ENCODE results near the gene MAML3.
A peak's percentile ranks its signal among the peaks of the same experiment; 100 is the strongest.

Gene MAML3

DNA sequence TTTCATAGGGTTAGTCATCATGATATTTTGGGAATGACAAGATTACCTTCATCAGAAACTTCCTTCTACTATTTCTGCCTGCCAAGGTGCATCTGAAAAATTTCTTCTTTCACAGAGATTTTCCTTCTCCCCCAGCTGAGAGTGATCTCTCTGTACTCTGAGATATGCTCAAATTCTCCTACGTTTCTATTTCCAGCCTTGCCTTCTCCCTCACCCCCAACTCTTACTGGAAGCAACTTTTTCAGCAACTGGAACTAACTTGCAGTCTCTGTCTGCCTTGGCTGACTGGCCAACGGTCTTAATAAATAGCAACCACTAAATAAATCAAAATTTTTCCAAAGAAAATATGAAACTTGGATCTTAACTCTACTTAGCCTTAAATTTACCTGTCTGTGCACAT lies 122.3 kb downstream of the MAML3 start:
- no peak for DNase-seq

DNA sequence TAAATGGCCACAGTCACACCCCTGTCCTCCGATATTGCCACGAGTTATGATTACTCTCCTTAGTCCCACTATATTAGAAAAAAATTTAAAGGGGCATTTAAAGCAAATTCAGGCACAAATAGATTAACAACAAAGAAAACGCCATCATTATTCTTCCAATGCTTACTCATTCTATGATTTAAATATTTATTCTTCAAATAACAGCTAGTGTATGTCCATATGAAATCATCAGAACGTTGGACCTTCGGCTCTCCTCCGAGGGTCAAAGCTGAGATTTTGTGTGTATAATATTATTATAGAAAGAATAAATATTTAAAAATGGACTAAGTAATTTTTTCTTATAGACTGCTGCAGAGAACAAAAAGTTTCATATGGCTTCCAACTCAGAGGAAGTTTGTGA lies 122.9 kb downstream of the MAML3 start:
- DNase-seq = no peak

DNA sequence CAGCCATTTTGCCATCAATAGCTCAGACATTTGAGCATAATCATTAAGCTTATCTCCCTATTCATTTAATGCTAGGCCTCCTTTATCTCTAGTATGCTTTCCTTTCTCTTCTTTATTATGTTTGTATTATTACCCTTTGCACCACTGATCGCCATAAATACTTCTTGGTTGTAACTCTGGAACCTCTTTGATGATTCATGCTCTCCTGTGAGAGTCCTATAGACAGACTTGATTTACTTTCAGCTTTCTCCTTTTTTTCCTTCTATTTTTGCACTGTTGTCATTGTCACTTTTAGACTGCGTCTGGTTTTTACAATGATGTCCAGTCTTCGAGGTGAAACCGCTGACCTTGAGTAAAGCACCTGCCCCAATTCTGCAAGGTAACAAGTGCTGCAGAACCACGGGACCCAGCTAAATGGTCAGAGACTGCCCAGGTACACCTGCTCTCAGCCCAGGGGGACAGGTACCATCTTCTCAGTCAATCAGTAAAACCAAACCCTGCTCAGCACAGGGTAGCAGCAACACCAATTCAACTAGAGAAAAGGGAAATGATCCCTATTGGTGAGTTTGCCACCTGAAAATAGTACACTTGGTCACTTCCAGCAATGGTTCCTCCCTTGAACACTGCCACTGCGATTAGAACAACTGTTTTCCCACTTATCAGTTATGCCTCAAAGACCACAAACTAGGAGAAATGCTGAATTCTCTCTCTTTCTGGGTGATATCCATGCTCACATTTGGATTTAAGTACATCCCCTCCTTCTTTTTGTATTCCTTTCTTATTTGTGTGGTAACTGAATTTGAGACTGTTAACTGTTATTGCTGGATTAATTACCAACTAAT lies 125.1 kb downstream of the MAML3 start:
- DNase-seq = no peak

DNA sequence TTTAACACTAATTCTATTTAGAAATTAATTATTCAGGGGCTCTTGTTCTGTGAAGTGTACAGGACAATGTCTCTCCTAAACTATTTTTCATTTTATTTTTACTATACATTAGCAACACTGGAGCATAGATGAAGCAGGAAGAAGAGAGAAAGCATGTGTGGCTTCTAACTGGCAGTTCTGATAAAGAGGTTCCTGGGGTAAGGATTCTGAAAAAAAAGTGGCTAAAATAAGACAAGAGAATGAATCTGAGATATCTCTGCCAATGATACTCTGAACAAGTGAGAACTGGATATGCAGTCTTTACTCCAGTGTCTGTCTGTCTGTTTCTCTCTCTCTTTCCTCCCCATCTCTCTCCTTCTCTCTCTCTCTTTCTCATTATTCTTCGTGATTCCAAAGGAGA lies 125.9 kb downstream of the MAML3 start:
- DNase-seq = no peak

DNA sequence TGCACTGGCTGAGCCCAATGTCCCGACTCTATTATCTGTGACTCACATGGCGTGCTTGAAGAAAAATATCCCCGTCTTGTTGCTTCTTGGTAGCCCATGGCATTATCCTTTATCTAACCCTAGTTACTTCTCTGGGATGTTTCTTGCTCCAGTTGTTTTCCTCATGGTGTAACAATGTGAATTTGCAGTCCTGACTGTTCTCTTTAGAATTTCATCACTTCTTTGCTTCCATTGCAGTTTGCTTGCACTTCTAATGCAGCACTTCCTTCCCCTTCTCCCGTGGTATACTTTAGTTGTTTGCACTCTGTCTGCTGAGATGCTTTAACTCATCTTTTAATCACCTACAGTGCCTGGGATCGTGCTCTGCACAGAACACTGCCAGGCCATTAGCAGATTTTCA lies 126.9 kb downstream of the MAML3 start:
- no peak for DNase-seq

DNA sequence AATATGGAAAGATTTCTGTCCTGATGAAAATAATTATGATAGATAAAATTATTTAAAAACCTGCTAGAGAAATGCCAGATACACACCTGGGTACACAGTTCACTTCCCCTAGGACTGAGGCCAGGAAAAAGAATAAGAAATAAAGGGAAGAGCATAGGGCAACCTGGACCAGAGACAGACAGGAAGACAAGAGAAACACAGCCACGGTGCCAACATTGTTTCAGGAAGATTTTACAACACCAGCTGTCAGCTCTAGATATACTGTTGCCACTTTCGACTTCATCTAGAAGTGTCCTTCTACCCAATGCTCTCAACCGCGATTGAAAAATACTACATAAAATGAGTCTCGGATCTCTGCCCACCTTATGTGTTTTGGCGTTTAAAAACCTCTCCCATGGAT lies 128.5 kb downstream of the MAML3 start:
- no peak for DNase-seq

DNA sequence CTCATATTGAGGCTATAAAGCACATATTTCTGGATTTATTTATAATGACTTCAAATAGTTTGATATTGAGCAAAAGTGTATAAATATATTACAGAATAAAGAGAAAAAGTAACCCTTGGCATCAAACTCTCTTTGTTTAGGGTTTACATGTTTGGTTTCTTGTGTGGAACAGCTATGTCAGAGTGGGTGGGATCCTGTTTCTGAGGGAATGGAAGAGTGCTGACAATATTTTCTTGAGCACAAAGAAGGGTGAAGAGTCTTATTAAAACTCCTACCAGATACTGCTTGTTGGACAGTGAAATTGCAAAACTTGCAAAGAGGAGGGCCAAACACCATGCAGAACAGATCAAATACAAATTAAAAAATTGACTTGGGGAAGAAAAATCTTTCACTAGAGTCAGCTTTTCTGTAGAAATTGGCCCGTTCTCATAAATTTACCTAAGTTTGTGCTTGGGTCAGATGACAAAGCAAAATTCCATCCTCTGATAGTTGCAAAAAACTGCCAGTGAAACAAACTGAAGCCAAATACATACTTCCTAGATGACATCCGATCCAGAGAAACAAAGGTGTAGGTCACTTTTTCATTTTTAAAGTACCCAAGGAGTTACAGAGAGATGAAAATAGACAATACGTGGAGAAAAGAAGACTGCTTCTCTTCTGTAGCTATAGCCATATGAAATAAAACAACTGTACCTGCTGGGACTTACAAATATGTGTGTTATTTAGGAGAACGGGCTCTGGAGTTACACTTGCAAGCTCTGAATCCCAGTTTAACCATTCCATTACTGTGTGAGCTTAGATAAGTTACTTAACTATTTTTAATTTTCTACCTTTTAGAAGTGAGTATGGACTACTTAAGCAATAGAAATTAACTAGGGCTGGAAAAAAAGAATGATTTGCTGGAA lies 133.3 kb downstream of the MAML3 start:
- no peak for DNase-seq

DNA sequence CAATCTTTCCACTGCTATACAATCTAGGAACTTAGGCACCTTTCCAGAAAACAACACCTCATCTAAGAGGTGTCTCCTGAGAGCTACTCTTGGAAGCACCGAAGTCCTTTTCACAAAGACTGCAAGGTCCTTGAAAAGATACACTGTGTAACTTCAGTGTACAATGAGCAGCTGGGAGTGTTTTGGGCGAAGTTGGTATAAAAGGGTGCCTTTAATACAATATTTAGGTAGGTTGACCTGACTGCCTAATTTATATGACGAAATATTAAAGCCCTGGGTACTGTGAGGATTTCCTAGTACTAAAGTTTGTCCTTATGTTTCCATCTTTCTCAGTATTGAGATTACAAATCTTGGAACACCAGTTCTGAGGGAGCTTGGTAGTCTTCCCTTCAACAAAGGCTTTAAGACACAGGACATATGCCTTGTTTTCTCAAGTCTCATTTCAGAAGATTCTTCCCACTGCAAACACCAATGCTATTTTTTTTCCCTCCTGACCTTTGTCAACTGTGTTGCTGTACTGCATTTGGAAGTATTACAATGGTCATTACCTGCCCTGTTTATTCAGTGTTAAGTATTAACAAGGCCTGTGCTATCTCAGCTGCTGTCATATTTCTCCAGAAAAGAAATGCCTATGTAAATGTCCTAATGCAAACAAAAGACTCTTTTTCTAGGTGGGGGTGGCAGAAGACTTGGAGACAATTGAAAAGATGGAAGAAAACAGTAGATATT lies 134.2 kb downstream of the MAML3 start:
- no peak for DNase-seq

DNA sequence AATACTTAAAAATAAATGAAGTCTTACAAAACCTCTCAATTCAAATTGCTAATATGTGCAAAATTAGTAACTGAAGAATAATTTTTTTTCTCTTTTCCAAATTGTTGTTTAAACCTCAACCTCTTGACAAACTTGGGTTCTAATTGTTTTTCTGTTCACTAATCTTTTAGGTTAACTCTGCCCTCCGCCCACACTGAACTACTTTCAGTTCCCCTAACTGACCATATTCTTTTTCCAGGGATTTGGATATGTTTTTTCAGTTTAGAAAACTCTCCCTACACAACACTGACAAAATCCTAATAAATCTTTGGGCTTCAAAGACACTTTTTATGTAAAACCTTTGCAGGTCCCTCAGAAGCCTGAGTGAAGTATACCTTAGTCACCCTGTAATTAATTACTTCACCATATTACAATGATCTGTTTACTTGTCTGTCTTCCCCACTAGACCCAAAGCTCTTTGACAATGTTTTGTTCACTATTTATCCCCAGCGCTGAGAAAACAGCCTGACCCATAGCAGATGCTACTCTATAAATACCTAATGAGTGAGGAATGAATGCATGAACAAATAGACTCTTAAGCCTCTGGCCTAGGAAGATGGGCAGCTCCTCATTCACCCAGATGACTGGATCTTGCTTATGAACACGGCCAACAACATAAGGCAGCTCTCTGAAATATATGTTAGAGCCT lies 134.9 kb downstream of the MAML3 start:
- no peak for DNase-seq

DNA sequence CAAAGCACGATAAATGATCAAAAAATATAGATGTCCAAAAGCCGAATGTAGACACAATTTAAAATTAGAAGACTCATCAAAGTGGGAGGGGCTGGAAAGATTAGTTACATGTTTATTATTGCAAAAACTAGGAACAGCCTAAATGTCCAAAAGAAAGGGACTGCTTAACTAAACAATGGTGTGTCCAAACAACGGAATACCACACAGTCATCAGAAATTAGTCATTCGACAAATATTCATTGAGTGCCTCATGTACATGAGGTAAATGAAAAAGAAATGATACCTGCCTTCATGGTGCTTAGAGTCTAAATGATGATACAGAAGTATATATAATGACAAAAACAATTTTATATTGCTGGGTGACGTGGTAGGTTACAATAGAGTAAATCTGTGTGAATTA lies 139.7 kb downstream of the MAML3 start:
- no peak for DNase-seq

DNA sequence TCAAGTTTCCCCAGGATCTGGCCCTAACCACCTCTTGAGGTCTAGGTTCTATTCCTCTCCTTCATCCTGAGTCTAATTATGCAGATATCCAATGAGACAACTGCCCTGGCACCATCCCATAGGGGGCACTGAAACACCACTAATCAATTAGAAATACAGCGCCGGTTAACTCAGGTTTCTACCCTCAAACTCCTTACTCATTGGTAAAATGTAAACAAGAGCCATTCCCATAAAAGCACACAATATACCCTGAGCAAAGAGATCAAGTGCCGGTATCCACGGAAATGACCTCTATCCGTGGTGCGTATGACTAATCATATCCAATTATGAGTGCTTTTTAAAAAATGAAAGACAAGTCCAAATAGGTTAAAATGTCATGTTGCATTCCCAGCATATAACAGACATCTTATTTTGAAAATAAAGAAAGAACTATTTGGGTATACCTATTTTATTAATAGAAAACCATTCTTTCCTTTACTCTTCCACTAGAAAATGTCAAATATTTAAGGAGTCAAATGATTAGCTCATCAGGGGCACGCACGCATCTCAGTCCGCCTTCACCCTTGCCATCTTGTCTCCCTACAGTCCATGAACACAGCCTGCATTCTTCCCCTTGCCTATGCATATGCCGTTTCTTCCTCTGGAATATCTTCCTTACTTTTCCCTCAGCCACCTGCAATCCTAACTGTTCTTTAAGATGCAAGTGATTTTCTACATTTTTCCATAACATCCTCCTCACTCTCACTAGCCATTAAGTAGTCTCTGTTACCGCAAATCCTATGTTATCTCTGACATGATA lies 141.1 kb downstream of the MAML3 start:
- DNase-seq = peak; percentile 60 to 71

DNA sequence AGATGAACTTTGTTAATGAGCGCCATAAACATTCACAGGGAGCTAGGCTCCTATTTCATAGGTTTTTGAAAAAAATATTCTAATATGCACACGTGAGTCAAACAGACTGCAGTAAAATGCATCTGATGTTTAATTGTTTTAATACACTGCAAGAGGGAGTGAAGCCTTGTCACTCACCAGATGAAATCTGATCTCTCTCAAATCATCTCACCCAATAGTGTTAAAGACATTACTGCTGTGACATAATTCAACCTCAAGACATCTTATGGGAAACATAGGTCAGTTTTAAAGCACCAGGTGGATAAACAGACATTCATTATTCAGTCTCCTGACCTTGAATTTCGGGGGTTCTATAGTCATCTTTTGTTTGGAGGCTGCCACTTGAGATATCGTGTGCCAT lies 148.3 kb downstream of the MAML3 start:
- no peak for DNase-seq

DNA sequence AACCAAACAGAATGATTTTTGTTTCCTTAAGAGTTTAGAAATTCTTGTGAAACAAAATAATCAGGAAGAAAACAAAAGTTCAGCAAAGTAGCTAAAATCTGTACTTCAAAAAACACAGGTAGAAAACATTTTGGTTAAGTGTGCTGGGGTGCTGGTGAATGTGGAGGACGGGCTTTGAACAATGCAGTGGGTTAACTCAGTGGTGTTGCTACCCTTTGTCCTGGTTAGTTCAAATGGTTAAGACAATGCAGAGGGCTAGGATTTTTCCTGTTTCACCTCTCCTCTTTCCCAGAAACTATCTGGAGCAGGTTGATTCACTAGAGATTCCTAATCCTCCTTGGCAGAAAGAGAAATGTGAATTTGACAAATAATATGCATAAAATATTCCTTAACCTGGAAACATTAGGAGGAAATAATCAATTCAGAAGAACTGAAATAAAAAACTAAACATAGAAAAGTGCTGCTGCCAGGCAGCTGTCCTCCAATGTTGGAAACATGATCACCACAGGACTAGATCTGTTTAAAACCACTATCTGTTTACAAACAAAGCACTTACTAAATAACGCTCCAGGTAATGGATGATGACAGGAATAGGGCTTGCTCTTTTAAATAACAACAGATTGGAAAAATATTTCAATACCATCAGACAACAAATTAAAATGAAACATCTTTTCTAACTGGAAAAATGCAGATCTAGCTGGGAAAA lies 148.9 kb downstream of the MAML3 start:
- DNase-seq = no peak

DNA sequence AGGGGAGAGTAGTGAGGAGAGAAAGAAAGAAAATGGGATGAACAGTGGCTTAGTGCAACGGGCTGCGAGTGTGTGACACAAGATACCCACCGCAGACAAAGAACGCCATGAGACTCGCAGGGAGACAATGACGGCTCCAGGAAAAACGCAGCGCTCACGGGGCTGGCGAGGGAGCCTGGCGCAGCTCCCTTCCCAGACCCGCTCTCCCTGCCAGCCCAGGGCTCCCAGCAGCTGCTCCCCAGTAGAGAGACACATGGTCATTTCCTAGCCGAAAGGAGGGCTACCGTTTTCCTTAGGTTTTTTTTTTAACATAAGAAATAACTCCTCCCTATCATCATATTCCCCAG lies 149.5 kb downstream of the MAML3 start:
- no peak for DNase-seq

DNA sequence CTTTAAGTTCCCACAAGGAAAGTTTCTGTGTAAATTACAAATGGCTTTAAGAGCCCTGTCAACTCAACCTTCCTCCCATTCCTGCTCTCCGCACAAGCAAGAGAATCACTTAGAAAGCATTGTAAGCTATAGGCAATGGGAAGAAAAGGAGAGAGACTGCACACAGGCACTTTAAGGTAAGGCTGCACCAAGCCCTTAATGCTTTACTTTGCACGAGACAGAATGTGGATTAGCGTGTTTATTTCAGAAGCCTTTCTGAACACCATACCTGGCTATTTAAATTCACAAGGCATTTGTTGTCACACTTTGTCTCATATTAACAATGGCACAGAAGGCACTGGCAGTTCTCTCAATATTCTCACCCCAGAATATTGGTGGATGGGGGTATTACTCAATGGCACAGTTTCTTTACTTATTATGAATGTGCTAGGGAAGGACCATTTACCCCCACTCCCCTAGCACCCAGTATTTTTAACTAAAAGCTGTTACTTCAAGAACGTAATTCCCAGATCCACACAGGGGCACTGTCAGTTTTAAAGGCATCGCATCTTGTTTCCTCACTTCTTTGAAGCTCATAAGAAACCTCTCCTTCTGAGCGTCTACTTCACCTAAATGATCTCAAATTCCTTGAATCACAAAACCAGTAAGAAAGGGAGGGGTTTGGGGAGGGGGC lies 150.0 kb downstream of the MAML3 start:
- DNase-seq = no peak

DNA sequence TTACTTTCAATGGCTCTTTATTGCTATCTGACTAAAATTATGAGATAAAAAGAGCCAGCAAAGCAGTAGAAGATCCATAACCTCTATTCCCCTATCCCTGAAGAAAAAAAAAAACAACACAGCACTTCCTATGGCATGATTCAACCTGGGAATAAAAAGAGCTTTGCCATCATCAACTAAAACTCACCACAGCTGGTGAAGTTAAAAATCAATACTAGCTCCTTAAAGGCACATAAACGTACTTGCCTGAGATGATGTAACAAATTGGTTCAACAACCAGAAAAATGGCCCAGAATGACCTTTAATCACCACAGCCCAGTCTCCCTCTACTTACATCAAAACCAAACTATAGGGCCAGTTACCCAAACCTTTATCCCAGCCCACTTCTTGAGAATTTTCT lies 153.8 kb downstream of the MAML3 start:
- DNase-seq = no peak

DNA sequence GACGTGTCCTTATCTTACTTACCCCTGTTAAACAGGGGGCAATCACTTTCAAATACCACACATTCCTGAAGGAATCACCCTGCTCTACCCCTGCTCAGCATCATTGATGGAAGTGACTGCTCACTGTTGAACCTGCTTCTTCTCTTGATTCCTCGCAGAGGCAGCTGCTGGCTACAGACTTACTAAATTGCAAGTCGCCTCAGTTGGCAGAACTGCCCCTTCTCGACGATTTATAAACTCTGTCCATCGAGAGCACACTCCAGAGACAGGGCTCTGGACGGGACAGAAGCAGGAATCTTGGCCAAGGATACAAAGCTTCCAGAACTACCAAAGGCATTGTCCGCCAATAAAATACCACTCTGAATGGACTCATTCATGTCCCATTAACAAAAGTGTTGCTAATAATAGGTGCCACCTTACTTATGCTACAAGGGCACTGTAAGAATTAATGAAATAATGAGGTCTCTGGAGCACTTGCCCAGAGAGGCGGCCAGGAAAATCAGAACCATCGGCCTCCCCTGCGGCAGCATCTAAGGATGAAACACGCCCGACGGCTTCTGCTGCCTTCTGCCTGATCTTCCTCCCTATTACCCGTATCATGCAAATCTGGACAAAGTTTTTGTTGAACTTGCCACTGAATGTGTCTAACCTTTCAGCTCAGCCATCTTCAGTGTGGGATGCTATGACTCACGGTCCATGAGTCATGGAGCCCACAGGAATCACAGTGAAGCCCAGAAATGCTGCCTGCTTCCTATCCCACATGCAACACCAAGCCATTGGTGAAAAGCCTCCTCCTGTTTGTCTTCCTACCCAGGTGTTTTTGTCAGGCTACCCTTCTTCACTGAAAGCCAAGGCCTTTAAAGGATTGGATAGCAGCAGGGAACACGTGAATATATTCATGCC lies 164.9 kb downstream of the MAML3 start:
- peak in 1 of 2 donors; percentile 27 for DNase-seq

DNA sequence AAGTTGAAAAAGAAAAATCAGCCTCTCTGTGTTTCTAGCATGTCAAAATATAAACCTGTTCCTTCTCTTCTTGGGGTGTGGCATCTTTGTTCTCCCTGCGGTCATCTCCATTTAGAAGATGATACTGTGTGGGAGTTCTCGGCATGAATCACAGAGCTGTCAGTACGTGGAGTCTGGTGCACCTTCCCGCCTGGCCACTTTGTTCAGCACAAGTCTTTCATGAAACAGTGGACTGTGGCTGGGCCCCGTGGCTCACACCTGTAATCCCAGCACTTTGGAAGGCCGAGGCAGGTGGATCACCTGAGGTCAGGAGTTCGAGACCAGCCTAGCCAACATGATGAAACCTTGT lies 166.5 kb downstream of the MAML3 start:
- DNase-seq = no peak

DNA sequence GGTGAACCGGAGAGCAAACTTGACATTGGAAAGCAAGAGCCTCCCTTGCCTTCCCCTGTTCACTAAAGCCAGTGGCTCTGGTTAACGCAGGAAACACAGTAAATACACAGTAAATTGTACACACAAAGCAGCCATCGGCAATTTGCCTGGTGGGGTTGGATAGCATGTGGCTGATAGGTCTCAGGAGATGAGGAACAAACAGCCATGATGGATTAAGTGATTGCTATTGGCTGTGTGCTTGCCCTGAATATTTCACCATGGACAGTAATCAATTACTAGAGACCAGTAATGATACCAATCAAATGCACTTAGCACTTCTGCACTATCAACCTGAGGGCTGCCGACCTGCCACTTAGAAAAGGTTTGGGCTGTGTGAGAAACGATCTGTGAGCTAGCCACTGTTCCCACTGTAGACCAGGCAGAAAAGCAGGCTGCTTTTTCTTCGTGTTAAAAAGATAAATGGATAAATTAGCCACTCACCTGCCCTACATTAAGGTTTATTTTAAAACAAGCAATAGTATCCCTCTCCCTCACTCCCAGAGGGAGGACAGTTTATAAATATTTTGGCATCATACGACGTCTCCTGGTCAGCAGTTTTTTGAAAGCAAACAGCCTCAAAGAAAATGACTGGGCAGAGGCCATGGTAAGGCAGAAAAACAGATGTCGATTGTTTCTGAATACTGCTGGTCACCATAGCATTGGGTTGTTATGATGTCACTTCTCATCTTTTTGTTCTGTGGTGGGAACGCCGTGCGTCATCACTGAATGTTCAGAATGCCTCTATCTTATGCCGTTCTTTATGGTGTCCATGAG lies 167.1 kb downstream of the MAML3 start:
- DNase-seq = no peak
